GM12873 (cell line): ENCODE data around the gene CBX6.
A peak's percentile ranks its signal among the peaks of the same experiment; 100 is the strongest.

ENCODE experiments used
- TF ChIP-seq, protein P1 (sequence below): IDR thresholded peaks from 2 replicates; pipeline ENCODE4 v1.5.1; 2012; ENCODE audit warnings: low read depth, mild to moderate bottlenecking, moderate library complexity, low read length, control low read depth; ENCODE audit not compliant: insufficient read depth; ENCODE audit errors: missing control alignments

The CBX6 gene

DNA sequence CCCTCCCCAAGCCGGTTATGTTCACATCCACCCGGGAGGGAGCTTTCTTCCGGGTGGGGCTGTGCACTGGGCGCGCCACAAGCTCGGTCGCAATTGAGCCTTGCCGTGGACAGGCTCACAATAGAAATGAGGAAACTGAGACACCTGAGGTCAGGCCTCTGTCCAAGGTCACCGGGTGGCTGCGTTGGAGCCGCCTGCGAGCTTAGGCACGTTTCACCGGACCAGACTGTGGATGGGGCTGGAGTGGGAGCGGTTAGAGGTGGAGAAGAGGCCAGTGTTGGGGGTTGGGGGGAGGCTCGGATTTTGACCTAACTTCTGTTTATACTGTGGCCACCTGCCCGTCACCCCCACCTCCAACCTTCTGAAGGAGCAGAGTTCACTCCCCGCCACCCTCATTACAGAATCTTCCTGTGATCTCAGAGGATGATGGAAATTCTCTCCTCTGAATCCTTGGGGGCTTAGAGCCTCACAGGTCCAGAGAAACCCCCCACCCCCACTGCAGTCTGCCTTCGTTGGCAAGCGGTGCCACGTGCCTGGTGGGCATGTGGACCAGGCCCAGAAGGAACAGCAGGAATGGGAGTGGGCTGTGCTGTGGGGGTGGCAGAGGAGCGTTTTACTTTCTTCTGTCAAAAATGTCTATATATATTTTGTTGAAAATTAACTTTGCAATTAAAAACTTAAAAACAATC is 27.6 kb downstream of the CBX6 start:
- TF ChIP-seq, protein P1, sequence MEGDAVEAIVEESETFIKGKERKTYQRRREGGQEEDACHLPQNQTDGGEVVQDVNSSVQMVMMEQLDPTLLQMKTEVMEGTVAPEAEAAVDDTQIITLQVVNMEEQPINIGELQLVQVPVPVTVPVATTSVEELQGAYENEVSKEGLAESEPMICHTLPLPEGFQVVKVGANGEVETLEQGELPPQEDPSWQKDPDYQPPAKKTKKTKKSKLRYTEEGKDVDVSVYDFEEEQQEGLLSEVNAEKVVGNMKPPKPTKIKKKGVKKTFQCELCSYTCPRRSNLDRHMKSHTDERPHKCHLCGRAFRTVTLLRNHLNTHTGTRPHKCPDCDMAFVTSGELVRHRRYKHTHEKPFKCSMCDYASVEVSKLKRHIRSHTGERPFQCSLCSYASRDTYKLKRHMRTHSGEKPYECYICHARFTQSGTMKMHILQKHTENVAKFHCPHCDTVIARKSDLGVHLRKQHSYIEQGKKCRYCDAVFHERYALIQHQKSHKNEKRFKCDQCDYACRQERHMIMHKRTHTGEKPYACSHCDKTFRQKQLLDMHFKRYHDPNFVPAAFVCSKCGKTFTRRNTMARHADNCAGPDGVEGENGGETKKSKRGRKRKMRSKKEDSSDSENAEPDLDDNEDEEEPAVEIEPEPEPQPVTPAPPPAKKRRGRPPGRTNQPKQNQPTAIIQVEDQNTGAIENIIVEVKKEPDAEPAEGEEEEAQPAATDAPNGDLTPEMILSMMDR, result no peak

DNA sequence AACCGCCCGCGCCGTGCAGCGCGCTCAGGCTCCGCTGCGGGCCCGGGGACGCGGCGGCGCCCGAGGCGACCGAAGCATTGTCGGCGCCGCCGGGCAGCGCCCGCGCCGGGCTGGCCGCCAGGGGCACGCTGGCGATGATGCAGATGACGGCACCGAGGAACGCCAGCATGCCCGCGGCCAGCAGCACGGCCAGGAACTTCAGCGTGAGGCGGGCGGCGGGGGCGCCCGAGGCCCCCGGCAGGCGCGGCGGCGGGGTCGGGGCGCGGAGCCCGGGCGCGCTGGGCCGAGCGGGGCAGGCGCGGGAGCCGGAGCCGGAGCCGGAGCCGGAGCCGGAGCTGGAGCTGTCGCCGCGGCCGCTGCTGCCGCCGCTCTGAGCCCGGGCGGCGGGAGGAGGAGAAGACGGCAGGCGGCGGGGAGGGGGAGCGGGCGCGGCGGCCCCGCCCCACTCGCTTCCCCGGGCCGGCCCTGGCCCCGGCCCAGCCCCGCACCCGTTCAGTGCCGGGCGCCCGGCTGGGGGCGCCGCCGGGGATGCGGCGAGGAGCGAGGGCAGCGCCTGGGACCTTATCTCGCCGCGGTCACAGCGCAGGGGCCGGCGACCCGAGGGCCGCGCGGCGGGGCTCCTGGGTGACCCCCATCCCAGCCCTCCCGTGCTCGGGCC is 28.2 kb downstream of the CBX6 start, which contains the start of gene NPTXR:
Gene NPTXR (minus strand): TSS at position 372 of the 658 bp plus-strand sequence.
- TF ChIP-seq, protein P1, result no peak

DNA sequence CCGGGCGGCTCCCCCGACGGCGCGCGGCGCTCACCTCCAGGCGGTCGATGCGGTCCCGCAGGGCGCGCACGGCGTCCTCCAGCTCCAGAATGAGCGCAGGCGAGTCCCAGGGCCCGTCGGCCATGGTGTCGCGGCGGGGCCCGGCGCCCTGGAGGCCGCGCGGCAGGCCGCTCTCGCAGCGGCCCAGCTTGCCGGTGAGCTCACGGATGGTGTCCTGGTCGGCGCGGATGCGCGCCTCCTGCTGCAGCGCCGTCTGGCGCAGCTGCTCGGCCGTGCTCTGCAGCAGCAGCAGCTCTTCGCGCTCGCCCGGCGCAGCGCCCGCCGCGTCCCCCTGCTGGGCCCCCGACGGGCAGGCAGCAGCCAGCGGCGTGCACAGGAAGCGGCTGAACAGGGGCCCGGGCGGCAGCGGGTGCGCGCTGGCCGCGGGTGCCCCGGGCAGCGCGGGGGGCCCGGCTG is 28.8 kb downstream of the CBX6 start:
- TF ChIP-seq, protein P1, result peak; percentile 31

DNA sequence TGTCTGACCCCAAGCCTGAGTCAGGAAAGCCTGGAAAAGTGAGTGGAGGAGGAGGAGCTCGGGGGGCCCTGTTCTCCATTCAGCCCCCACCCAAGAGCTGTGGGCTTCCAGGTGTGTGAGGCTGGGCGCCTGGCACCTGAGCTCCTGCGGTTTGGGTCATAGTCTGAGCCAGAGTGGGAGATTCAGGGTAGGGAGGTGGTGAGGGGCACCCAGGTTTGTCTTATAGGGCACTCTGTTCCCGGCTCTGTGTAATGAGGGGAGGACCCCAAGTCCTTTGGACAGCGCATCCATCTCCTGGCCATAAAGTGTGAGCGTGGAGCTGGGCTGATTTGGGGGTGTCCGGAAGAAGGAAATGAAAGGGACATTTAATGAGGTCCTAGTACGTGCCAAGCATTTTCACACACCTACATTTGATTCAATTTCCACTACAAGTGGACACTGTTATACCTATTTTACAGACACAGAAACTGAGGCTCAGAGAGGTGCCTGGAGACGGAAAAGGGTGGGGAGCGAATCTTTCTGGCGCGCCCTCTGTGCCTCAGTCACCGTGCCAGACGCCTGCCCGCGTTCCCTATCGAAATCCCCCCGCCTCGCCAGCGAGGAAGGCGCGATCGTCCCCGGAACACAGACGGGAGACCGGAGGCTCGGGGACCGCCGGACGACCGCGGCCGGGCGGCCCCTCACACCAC is 29.4 kb downstream of the CBX6 start:
- TF ChIP-seq, protein P1, result no peak

DNA sequence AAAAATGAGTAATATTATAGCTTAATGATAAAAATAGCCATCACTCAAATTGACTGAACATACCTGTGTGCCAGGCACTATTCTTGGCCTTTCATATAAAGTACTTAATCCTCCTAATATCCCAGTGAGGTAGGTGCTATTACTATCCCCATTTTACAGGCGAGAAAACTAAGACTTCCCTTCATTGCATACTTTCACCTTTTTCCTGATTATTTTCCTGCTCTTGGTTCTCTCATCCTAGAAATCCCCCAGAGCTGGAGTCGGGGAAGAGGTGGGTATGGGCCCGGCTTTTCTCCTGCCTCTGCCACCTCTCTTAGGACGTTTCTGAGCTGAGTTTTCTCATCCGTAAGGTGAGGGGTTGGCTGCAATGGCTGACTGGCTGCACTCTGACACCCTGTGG is 30.4 kb downstream of the CBX6 start:
- TF ChIP-seq, protein P1, result no peak

DNA sequence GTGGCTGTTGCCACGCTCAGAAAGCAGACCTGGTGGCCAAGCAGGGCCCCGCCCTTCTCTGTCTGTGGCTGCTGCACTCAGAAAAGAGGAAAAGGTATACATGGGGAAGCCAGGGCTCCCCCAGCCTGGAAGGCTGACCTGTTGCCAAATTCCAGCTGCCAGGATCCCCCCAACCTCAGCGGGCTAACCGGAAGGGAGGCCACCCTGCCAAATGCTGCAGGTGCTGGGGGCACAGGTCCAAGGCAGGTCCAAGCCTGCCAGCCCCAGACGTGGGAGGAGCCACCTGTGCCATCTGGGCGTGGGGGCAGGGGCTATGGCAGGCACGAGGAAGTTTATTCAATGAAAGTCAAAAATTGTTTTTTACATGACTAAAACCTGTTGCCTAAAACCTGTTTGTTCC is 30.8 kb downstream of the CBX6 start:
- TF ChIP-seq, protein P1, result no peak

DNA sequence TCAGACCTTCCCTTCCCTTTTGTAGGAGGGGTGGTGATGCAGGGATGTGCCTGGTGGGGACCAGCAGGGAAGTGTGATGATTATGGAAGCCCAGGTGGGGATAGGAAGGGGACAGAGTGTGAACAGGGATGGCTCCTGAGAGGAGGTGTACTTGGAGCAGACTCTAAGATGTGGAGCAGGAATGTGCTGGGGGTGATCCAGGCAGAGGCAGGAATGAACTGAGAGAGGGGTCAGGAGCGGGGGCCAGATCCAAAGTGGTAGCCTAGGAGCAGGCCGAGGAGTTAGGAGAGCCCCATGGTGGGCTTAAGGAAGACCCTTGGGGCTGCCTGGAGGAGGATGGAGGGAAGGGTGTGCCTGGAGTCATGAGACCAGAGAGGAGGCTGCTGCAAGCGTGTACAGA is 31.9 kb downstream of the CBX6 start:
- TF ChIP-seq, protein P1, result no peak
